GM23338 (cell line): Measurements from ENCODE around the gene ARMC9. TPM values are rescaled to one million over a fixed set of nuclear protein-coding genes. Genes with fewer than 3 reads are reported as not detected.
A peak's percentile ranks its signal among the peaks of the same experiment; 100 is the strongest.

Source experiments
- ATAC-seq: fragments of 200-7000 bp; cut with Tn5 transposase; 3 replicates; pipeline ENCODE4 v1.9.1; 2020
- DNase-seq: peaks from one replicate; pipeline ENCODE4 v3.0.0-alpha.2; 2015; ENCODE audit warnings: low spot score
- H2AFZ ChIP-seq: fragments of 200-600 bp; sonication (generic); 2 replicates; pipeline ENCODE4 v1.8.0; 2016; ENCODE audit warnings: antibody characterized with exemption, mild to moderate bottlenecking, moderate library complexity
- H3F3A ChIP-seq: fragments of 200-600 bp; sonication (generic); replicated peaks from 2 replicates; pipeline ENCODE4 v1.8.0; 2017; ENCODE audit warnings: antibody characterized with exemption, mixed run types, low read depth
- H3K27ac ChIP-seq: fragments of 200-600 bp; sonication (generic); 2 replicates; pipeline ENCODE4 v1.6.1; 2016; ENCODE audit warnings: low read depth
- H3K27me3 ChIP-seq: fragments of 200-600 bp; sonication (generic); 2 replicates; pipeline ENCODE4 v1.8.0; 2016; ENCODE audit warnings: mild to moderate bottlenecking, mixed run types, moderate library complexity; ENCODE audit not compliant: insufficient read depth
- H3K36me3 ChIP-seq: fragments of 200-600 bp; sonication (generic); 2 replicates; pipeline ENCODE4 v1.8.0; 2016; ENCODE audit warnings: mild to moderate bottlenecking; ENCODE audit not compliant: insufficient read depth
- H3K4me1 ChIP-seq: fragments of 200-600 bp; sonication (generic); 2 replicates; pipeline ENCODE4 v1.8.0; 2016; ENCODE audit warnings: mild to moderate bottlenecking, moderate library complexity; ENCODE audit not compliant: insufficient read depth
- H3K4me2 ChIP-seq: fragments of 200-600 bp; sonication (generic); 2 replicates; pipeline ENCODE4 v1.7.1; 2017; ENCODE audit warnings: mixed run types
- H3K4me3 ChIP-seq: fragments of 200-600 bp; sonication (generic); 2 replicates; pipeline ENCODE4 v1.6.1; 2016; ENCODE audit warnings: mixed run types
- H3K79me2 ChIP-seq: fragments of 200-600 bp; sonication (generic); replicated peaks from 2 replicates; pipeline ENCODE4 v1.8.0; 2017; ENCODE audit warnings: mild to moderate bottlenecking; ENCODE audit not compliant: insufficient read depth
- H3K9me2 ChIP-seq: fragments of 200-600 bp; sonication (generic); 2 replicates; pipeline ENCODE4 v1.8.0; 2017; ENCODE audit not compliant: insufficient read depth
- H4K20me1 ChIP-seq: fragments of 200-600 bp; sonication (generic); replicated peaks from 2 replicates; pipeline ENCODE4 v1.8.0; 2017; ENCODE audit warnings: mild to moderate bottlenecking; ENCODE audit not compliant: insufficient read depth
- H3K27ac Mint-ChIP-seq: 2 replicates; pipeline ENCODE4 v1.8.0; 2020; ENCODE audit warnings: inconsistent platforms, mild to moderate bottlenecking, moderate library complexity, mixed read lengths
- H3K27me3 Mint-ChIP-seq: 3 replicates; pipeline ENCODE4 v1.8.0; 2022; ENCODE audit warnings: low read depth, mild to moderate bottlenecking, moderate library complexity, mixed read lengths, inconsistent platforms; ENCODE audit not compliant: insufficient read depth, poor library complexity
- H3K36me3 Mint-ChIP-seq: 3 replicates; pipeline ENCODE4 v1.8.0; 2021; ENCODE audit warnings: low read depth, mild to moderate bottlenecking, inconsistent platforms, moderate library complexity, mixed read lengths
- H3K4me1 Mint-ChIP-seq: 3 replicates; pipeline ENCODE4 v1.8.0; 2020; ENCODE audit warnings: mild to moderate bottlenecking, inconsistent platforms, mixed read lengths
- H3K4me3 Mint-ChIP-seq: 3 replicates; pipeline ENCODE4 v1.8.0; 2021; ENCODE audit warnings: moderate library complexity, mild to moderate bottlenecking, inconsistent platforms, mixed read lengths
- H3K9me3 Mint-ChIP-seq: 3 replicates; pipeline ENCODE4 v1.8.0; 2020; ENCODE audit warnings: moderate library complexity, mild to moderate bottlenecking, inconsistent platforms, mixed read lengths
- EZH2 ChIP-seq: fragments of 200-600 bp; sonication (generic); IDR thresholded peaks from one replicate; pipeline ENCODE4 v1.8.0; 2017; ENCODE audit warnings: antibody characterized with exemption, mild to moderate bottlenecking, low read depth; ENCODE audit not compliant: unreplicated experiment
- EZH2phosphoT487 ChIP-seq: fragments of 200-600 bp; sonication (generic); IDR thresholded peaks from one replicate; pipeline ENCODE4 v1.8.1; 2018; ENCODE audit warnings: antibody characterized with exemption; ENCODE audit not compliant: unreplicated experiment
- NANOG ChIP-seq: IDR thresholded peaks from 2 replicates; pipeline ENCODE4 v1.6.1; 2016; ENCODE audit warnings: antibody characterized with exemption, borderline replicate concordance
- POLR2AphosphoS5 ChIP-seq: IDR thresholded peaks from 2 replicates; pipeline ENCODE4 v1.6.1; 2016; ENCODE audit warnings: antibody characterized with exemption, low read depth
- STAT1 ChIP-seq: IDR thresholded peaks from one replicate; pipeline ENCODE4 v1.6.1; 2016; ENCODE audit warnings: antibody characterized with exemption; ENCODE audit not compliant: unreplicated experiment
- ZNF114 ChIP-seq: fragments of 250-450 bp; sonication (Bioruptor Pico); IDR thresholded peaks from 2 replicates; pipeline ENCODE4 v1.5.0; 2020; ENCODE audit warnings: mild to moderate bottlenecking, moderate library complexity
- ZNF331 ChIP-seq: fragments of 250-450 bp; sonication (Bioruptor Pico); IDR thresholded peaks from 2 replicates; pipeline ENCODE4 v1.5.0; 2020; ENCODE audit warnings: low read depth, mild to moderate bottlenecking, moderate library complexity
- polyA plus RNA-seq: library from polyadenylated mRNA; unstranded; fragments of >200 nt; fragmentation: Nextera tagmentation; extraction: Ambion mirVana; gene quantifications from 2 replicates; pipeline ENCODE4 v1.2.1, GENCODE V29; 2016
- total RNA-seq: library from RNA; depleted of rRNA; stranded (reverse); fragments of >200 nt; shearing (Covaris generic); gene quantifications from 2 replicates; pipeline ENCODE4 v1.2.3, GENCODE V29; 2014
- TF ChIP-seq, protein P1 (sequence below), 2 experiments: fragments of 200-600 bp in 1 of 2; sonication (generic) in 1 of 2; conservative IDR thresholded peaks; 2 replicates each; pipeline versions ENCODE4 v1.5.1 to v1.6.1; 2016 to 2017; ENCODE audit warnings: antibody characterized with exemption in 2 of 2, low read depth in 2 of 2, mild to moderate bottlenecking in 2 of 2, moderate library complexity in 1 of 2

The ARMC9 gene
- total and polyA plus RNA-seq, 2 experiments from 2014 or later = 29.2 to 56.0 TPM

- H3K4me1 Mint-ChIP-seq = no peaks in the 10 kb centered on the region
- no peaks in the 10 kb centered on the region for H3K9me3 Mint-ChIP-seq
- TF ChIP-seq NANOG = no peak
- TF ChIP-seq, protein P1, sequence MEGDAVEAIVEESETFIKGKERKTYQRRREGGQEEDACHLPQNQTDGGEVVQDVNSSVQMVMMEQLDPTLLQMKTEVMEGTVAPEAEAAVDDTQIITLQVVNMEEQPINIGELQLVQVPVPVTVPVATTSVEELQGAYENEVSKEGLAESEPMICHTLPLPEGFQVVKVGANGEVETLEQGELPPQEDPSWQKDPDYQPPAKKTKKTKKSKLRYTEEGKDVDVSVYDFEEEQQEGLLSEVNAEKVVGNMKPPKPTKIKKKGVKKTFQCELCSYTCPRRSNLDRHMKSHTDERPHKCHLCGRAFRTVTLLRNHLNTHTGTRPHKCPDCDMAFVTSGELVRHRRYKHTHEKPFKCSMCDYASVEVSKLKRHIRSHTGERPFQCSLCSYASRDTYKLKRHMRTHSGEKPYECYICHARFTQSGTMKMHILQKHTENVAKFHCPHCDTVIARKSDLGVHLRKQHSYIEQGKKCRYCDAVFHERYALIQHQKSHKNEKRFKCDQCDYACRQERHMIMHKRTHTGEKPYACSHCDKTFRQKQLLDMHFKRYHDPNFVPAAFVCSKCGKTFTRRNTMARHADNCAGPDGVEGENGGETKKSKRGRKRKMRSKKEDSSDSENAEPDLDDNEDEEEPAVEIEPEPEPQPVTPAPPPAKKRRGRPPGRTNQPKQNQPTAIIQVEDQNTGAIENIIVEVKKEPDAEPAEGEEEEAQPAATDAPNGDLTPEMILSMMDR (conservative IDR thresholded peaks at IDR 0.05; ENCODE audit: low read depth in 2 of 2) = no peak
- TF ChIP-seq ZNF331 (CRISPR knock-in tag) = no peak
- no peak for TF ChIP-seq STAT1
- TF ChIP-seq POLR2AphosphoS5 = no peak
- TF ChIP-seq EZH2 = no peak
- TF ChIP-seq EZH2phosphoT487 = no peak
- no peak for TF ChIP-seq ZNF114 (CRISPR knock-in tag)
- Histone ChIP-seq H3K79me2 (no peaks in the 10 kb centered on the region), H3K27me3 (no peaks in the 10 kb centered on the region), H2AFZ (no peak overlapping the region), H3K36me3 (peaks cover 23% of the 10 kb centered on the region; the same call in 1 of the 2 replicates), H3K4me2 (no peak overlapping the region), H3K4me1 (peaks cover 2% of the 10 kb centered on the region), H3F3A (0 out of 2 replicates have a peak, but pooled peaks cover 3% of the 10 kb centered on the region), H3K9me2 (no peaks in the 10 kb centered on the region), H3K27ac (peak overlapping the region; percentile 67; the same call in 1 of the 2 replicates), H3K4me3 (no peak overlapping the region), H4K20me1 (no peaks in the 10 kb centered on the region; the same call in 1 of the 2 replicates)
- H3K36me3 Mint-ChIP-seq = peaks cover 66% of the 10 kb centered on the region
- no peak overlapping the region for H3K4me3 Mint-ChIP-seq
- no peak overlapping the region for H3K27ac Mint-ChIP-seq
- no peak for ATAC-seq
- H3K27me3 Mint-ChIP-seq = no peaks in the 10 kb centered on the region
- DNase-seq = no peak
Observed at GRCh38 chr2:231169488-231169887, 28.9 kb upstream of the ARMC9 start.

DNA sequence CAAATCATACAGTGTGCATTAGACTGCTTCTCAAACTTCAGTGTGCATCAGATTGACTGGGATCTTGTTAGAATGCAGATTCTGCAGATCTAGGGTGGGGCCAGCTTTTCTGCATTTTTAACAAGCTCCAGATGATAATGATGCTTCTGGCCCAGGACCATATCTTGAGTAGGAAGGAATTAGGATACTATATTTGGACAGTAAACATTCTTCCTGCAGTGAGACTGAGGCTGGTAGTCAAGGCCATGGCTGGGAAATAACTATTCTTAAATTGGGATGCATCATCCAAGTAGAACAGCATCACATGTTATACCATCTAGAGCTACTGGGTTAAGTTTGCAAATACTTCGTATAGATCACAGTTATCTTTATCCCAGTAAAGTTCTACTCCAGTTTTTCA, 28.4 kb upstream of the ARMC9 start:
- TF ChIP-seq, protein P1 (conservative IDR thresholded peaks at IDR 0.05; ENCODE audit: low read depth in 2 of 2) = no peak
- TF ChIP-seq ZNF331 (CRISPR knock-in tag) = no peak
- TF ChIP-seq NANOG = no peak
- Histone ChIP-seq H3K27ac (no peak overlapping the region), H3K4me1 (no peaks in the 10 kb centered on the region), H3K4me2 (no peak overlapping the region), H2AFZ (no peak overlapping the region), H3F3A (0 out of 2 replicates have a peak, but pooled peaks cover 3% of the 10 kb centered on the region), H3K79me2 (no peaks in the 10 kb centered on the region), H3K4me3 (no peak overlapping the region), H3K9me2 (no peaks in the 10 kb centered on the region), H3K36me3 (peaks cover 23% of the 10 kb centered on the region; the same call in 1 of the 2 replicates), H3K27me3 (no peaks in the 10 kb centered on the region), H4K20me1 (no peaks in the 10 kb centered on the region; the same call in 1 of the 2 replicates)
- H3K4me3 Mint-ChIP-seq = no peak overlapping the region
- H3K36me3 Mint-ChIP-seq = peaks cover 67% of the 10 kb centered on the region
- H3K27ac Mint-ChIP-seq = no peak overlapping the region
- no peak for DNase-seq
- no peaks in the 10 kb centered on the region for H3K4me1 Mint-ChIP-seq
- peaks cover 4% of the 10 kb centered on the region for H3K27me3 Mint-ChIP-seq
- no peaks in the 10 kb centered on the region for H3K9me3 Mint-ChIP-seq
- no peak for ATAC-seq
